HCT116 (cell line): ENCODE data around the gene FAM131B. TPM values are rescaled to one million over a fixed set of nuclear protein-coding genes. Genes with fewer than 3 reads are reported as not detected.

Experiments used
- ATAC-seq: fragments of 200-7000 bp; cut with Tn5 transposase; 2 replicates; pipeline ENCODE4 v1.9.1; 2020; ENCODE audit warnings: mild to moderate bottlenecking, moderate library complexity
- BruUV-seq: library from RNA; stranded (reverse); fragments of 400-500 nt; replicated peaks from 2 replicates; lab custom pipeline; 2021; lab: Mats Ljungman, UMichigan
- CTCF ChIA-PET: fragments of 300-600 bp; sonication (Branson Sonifier 250); formaldehyde crosslinking; loops from one replicate; lab custom pipeline; 2021; ENCODE audit warnings: antibody characterized with exemption; lab: Charles Lee
- POLR2A ChIA-PET: fragments of 300-600, 350-600 bp; sonication (Branson Sonifier 250); formaldehyde crosslinking; loops from one replicate; lab custom pipeline; 2021; ENCODE audit warnings: antibody characterized with exemption; lab: Charles Lee
- RAD21 ChIA-PET, 2 experiments: fragments of 300-600 bp; sonication (Branson Sonifier 250); formaldehyde crosslinking; loops; one replicate each; lab custom pipeline; 2023; ENCODE audit warnings: low total read pairs in 2 of 2; ENCODE audit not compliant: uncharacterized antibody in 2 of 2, unreplicated experiment in 2 of 2, low non-redundant PET in 1 of 2; lab: Charles Lee
- DNase-seq: peaks from one replicate; pipeline ENCODE4 v3.0.0-alpha.2; 2010; ENCODE audit warnings: low read depth, low spot score
- H2AFZ ChIP-seq: fragments of 200-600 bp; shearing (Covaris generic), sonication (generic); 2 replicates; pipeline ENCODE4 v1.6.1; 2017; ENCODE audit warnings: low read depth, mixed run types, mixed read lengths, antibody characterized with exemption, low read length; ENCODE audit not compliant: poor library complexity, severe bottlenecking
- H3K27ac ChIP-seq: 2 replicates; pipeline ENCODE4 v1.5.1; 2012; ENCODE audit warnings: low read depth, low read length
- H3K27me3 ChIP-seq: fragments of 200-600 bp; sonication (generic); 2 replicates; pipeline ENCODE4 v1.6.1; 2016; ENCODE audit warnings: mixed run types, low read length, mixed read lengths; ENCODE audit not compliant: insufficient read depth
- H3K36me3 ChIP-seq, 2 experiments: fragments of 200-500 bp in 1 of 2; fragments of 200-600 bp in 1 of 2; sonication (Bioruptor generic) in 1 of 2; sonication (generic) in 1 of 2; 2 replicates each; pipeline versions ENCODE4 v1.5.1 to v1.6.1; 2014 to 2016; ENCODE audit warnings: low read length in 2 of 2, inconsistent platforms in 1 of 2, mixed read lengths in 1 of 2, mixed run types in 1 of 2; ENCODE audit not compliant: insufficient read depth in 2 of 2, control insufficient read depth in 1 of 2
- H3K4me1 ChIP-seq, 2 experiments: fragments of 200-600 bp in 1 of 2; sonication (generic) in 1 of 2; 2 replicates each; pipeline versions ENCODE4 v1.5.1 to v1.6.1; 2012 to 2017; ENCODE audit warnings: low read length in 2 of 2, inconsistent platforms in 1 of 2, mild to moderate bottlenecking in 1 of 2, mixed read lengths in 1 of 2, mixed run types in 1 of 2, moderate library complexity in 1 of 2; ENCODE audit not compliant: insufficient read depth in 2 of 2, control insufficient read depth in 1 of 2
- H3K4me2 ChIP-seq: fragments of 200-600 bp; sonication (generic); 2 replicates; pipeline ENCODE4 v1.6.1; 2017; ENCODE audit warnings: mixed run types, low read length, mixed read lengths
- H3K4me3 ChIP-seq, 2 experiments: fragments of 200-600 bp in 1 of 2; sonication (generic) in 1 of 2; replicated peaks in 1 of 2; 2 replicates each; pipeline ENCODE4 v1.5.1; 2011 to 2016; ENCODE audit warnings: low read length in 2 of 2, control low read depth in 1 of 2, low read depth in 1 of 2, mild to moderate bottlenecking in 1 of 2, mixed read lengths in 1 of 2, mixed run types in 1 of 2
- H3K79me2 ChIP-seq: fragments of 200-600 bp; sonication (generic); 2 replicates; pipeline ENCODE4 v1.6.1; 2017; ENCODE audit warnings: mild to moderate bottlenecking, mixed run types, low read length, moderate library complexity, mixed read lengths; ENCODE audit not compliant: insufficient read depth
- H3K9ac ChIP-seq: fragments of 200-600 bp; sonication (generic); 2 replicates; pipeline ENCODE4 v1.6.1; 2016; ENCODE audit warnings: low read length, mixed read lengths
- H3K9me2 ChIP-seq: fragments of 200-600 bp; sonication (generic), shearing (Covaris generic); 2 replicates; pipeline ENCODE4 v1.6.1; 2017; ENCODE audit warnings: mixed run types, mild to moderate bottlenecking, moderate library complexity; ENCODE audit not compliant: insufficient read depth
- H3K9me3 ChIP-seq, 2 experiments: fragments of 200-500 bp in 1 of 2; fragments of 200-600 bp in 1 of 2; sonication (Bioruptor generic) in 1 of 2; sonication (generic) in 1 of 2; 2 replicates each; pipeline ENCODE4 v1.6.1; 2014 to 2017; ENCODE audit warnings: low read length in 2 of 2, mixed read lengths in 2 of 2, inconsistent platforms in 1 of 2, low read depth in 1 of 2, mild to moderate bottlenecking in 1 of 2, mixed run types in 1 of 2, moderate library complexity in 1 of 2; ENCODE audit not compliant: control insufficient read depth in 1 of 2, insufficient read depth in 1 of 2
- H4K20me1 ChIP-seq: fragments of 200-600 bp; sonication (generic), shearing (Covaris generic); 2 replicates; pipeline ENCODE4 v1.6.1; 2017; ENCODE audit warnings: mixed run types, mild to moderate bottlenecking, moderate library complexity; ENCODE audit not compliant: insufficient read depth
- CBX3 ChIP-seq: IDR thresholded peaks from 2 replicates; pipeline ENCODE4 v1.6.1; 2012; ENCODE audit warnings: low read depth
- CEBPB ChIP-seq: IDR thresholded peaks from 2 replicates; pipeline ENCODE4 v1.6.1; 2012; ENCODE audit warnings: low read depth
- EGR1 ChIP-seq: IDR thresholded peaks from 2 replicates; pipeline ENCODE4 v1.6.1; 2012; ENCODE audit warnings: low read depth
- ELF1 ChIP-seq: IDR thresholded peaks from 2 replicates; pipeline ENCODE4 v1.6.1; 2012; ENCODE audit warnings: low read depth, borderline replicate concordance
- EZH2 ChIP-seq: fragments of 200-600 bp; sonication (generic); IDR thresholded peaks from 2 replicates; pipeline ENCODE4 v1.6.1; 2017; ENCODE audit warnings: antibody characterized with exemption, mixed run types
- EZH2phosphoT487 ChIP-seq: fragments of 200-600 bp; IDR thresholded peaks from 2 replicates; pipeline ENCODE4 v1.6.1; 2018; ENCODE audit warnings: antibody characterized with exemption, borderline replicate concordance
- FOSL1 ChIP-seq: IDR thresholded peaks from 2 replicates; pipeline ENCODE4 v1.6.1; 2012; ENCODE audit warnings: low read depth
- JUND ChIP-seq: IDR thresholded peaks from 2 replicates; pipeline ENCODE4 v1.6.1; 2012
- POLR2AphosphoS5 ChIP-seq: IDR thresholded peaks from 2 replicates; pipeline ENCODE4 v1.6.1; 2011; ENCODE audit warnings: mild to moderate bottlenecking, low read depth, low read length, moderate library complexity
- RAD21 ChIP-seq: IDR thresholded peaks from 2 replicates; pipeline ENCODE4 v1.6.1; 2012; ENCODE audit warnings: low read depth, mild to moderate bottlenecking
- SIN3A ChIP-seq: IDR thresholded peaks from 2 replicates; pipeline ENCODE4 v1.6.1; 2012; ENCODE audit warnings: low read depth
- SRF ChIP-seq: IDR thresholded peaks from 2 replicates; pipeline ENCODE4 v1.6.1; 2012; ENCODE audit warnings: low read depth
- YY1 ChIP-seq: IDR thresholded peaks from 2 replicates; pipeline ENCODE4 v1.6.1; 2011; ENCODE audit warnings: low read length, low read depth, moderate library complexity, mild to moderate bottlenecking; ENCODE audit not compliant: insufficient replicate concordance; ENCODE audit errors: extremely low read depth
- ZFX ChIP-seq: fragments of 450-650 bp; IDR thresholded peaks from 2 replicates; pipeline ENCODE4 v1.6.1; 2017
- ZNF274 ChIP-seq: fragments of 200-500 bp; sonication (Bioruptor generic); IDR thresholded peaks from 2 replicates; pipeline ENCODE4 v1.6.1; 2014; ENCODE audit warnings: mild to moderate bottlenecking, low read depth, low read length, inconsistent platforms
- intact Hi-C: fragments of 100-400 bp; cut with micrococcal nuclease; formaldehyde crosslinking; loops from 2 replicates; pipeline ENCODE4 v1.10.0; 2022
- total RNA-seq: library from RNA; stranded (reverse); gene quantifications from one replicate; pipeline ENCODE4 v1.2.1, GENCODE V29; 2021; ENCODE audit not compliant: unreplicated experiment
- TF ChIP-seq, protein P1 (sequence below): IDR thresholded peaks from 2 replicates; pipeline ENCODE4 v1.6.1; 2012; ENCODE audit warnings: low read depth
- TF ChIP-seq, protein P2 (sequence below): IDR thresholded peaks from 2 replicates; pipeline ENCODE4 v1.6.1; 2012
- TF ChIP-seq, protein P3 (sequence below): IDR thresholded peaks from 2 replicates; pipeline ENCODE4 v1.6.1; 2011; ENCODE audit warnings: mild to moderate bottlenecking, low read length, moderate library complexity; ENCODE audit not compliant: insufficient replicate concordance; ENCODE audit errors: extremely low read depth

The FAM131B gene
- total RNA-seq, 1 experiment from 2014 or later: 0.20 TPM

DNA sequence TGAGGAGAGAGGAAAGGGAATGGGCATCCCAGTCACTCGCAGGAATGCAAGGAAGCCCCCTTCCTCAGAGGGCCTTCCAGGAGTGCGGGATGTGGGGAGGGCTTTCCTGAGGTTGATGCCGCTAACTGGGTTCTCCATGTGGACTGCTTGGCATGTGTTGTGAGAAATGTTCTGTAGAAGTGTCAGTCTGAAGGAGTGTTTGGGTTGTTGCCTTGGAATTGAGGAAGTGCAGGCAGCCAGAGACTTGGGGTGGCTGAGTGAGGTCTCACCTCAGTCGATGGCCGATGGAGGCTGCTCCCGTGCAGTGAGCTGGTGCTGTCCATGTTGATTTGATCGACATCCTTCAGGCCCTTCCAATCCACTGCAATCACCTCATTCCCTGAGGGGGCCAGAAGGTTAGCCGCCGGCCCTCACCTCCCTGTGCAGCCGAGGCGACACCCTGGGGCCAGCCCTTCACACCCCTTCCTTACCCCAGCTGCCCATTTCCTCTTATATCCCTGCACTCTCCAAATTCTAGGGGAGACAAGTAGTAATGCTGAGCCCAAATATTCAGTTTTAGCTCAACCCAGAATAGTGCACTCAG lies 2.7 kb downstream of the FAM131B start:
- ChIA-PET POLR2A (no interaction called here), CTCF (no interaction called here), RAD21 (no interaction called here)
- Histone ChIP-seq H3K4me1 (peaks cover 0 to 6% of the 10 kb centered on the region in 2 experiments; a peak in 1 of 4 replicates), H3K4me2 (no peak overlapping the region), H3K9ac (no peak overlapping the region), H2AFZ (no peak overlapping the region), H3K36me3 (no peaks in the 10 kb centered on the region), H3K9me3 (no peaks in the 10 kb centered on the region), H3K4me3 (no peak overlapping the region), H3K27ac (no peak overlapping the region), H3K27me3 (no peaks in the 10 kb centered on the region), H3K79me2 (no peaks in the 10 kb centered on the region), H4K20me1 (no peaks in the 10 kb centered on the region), H3K9me2 (no peaks in the 10 kb centered on the region)
- DNase-seq (no peak), ATAC-seq (no peak)
- intact Hi-C loops: no loop called here
- no peak for TF ChIP-seq FOSL1
- TF ChIP-seq, protein P1, sequence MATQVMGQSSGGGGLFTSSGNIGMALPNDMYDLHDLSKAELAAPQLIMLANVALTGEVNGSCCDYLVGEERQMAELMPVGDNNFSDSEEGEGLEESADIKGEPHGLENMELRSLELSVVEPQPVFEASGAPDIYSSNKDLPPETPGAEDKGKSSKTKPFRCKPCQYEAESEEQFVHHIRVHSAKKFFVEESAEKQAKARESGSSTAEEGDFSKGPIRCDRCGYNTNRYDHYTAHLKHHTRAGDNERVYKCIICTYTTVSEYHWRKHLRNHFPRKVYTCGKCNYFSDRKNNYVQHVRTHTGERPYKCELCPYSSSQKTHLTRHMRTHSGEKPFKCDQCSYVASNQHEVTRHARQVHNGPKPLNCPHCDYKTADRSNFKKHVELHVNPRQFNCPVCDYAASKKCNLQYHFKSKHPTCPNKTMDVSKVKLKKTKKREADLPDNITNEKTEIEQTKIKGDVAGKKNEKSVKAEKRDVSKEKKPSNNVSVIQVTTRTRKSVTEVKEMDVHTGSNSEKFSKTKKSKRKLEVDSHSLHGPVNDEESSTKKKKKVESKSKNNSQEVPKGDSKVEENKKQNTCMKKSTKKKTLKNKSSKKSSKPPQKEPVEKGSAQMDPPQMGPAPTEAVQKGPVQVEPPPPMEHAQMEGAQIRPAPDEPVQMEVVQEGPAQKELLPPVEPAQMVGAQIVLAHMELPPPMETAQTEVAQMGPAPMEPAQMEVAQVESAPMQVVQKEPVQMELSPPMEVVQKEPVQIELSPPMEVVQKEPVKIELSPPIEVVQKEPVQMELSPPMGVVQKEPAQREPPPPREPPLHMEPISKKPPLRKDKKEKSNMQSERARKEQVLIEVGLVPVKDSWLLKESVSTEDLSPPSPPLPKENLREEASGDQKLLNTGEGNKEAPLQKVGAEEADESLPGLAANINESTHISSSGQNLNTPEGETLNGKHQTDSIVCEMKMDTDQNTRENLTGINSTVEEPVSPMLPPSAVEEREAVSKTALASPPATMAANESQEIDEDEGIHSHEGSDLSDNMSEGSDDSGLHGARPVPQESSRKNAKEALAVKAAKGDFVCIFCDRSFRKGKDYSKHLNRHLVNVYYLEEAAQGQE: no peak
- TF ChIP-seq POLR2AphosphoS5: no peak
- no peak for TF ChIP-seq ELF1
- no peak for TF ChIP-seq SRF
- TF ChIP-seq, protein P2, sequence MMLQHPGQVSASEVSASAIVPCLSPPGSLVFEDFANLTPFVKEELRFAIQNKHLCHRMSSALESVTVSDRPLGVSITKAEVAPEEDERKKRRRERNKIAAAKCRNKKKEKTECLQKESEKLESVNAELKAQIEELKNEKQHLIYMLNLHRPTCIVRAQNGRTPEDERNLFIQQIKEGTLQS: no peak
- no peak for TF ChIP-seq EZH2
- TF ChIP-seq ZNF274: no peak
- no peak for TF ChIP-seq RAD21
- TF ChIP-seq EGR1: no peak
- TF ChIP-seq, protein P3, sequence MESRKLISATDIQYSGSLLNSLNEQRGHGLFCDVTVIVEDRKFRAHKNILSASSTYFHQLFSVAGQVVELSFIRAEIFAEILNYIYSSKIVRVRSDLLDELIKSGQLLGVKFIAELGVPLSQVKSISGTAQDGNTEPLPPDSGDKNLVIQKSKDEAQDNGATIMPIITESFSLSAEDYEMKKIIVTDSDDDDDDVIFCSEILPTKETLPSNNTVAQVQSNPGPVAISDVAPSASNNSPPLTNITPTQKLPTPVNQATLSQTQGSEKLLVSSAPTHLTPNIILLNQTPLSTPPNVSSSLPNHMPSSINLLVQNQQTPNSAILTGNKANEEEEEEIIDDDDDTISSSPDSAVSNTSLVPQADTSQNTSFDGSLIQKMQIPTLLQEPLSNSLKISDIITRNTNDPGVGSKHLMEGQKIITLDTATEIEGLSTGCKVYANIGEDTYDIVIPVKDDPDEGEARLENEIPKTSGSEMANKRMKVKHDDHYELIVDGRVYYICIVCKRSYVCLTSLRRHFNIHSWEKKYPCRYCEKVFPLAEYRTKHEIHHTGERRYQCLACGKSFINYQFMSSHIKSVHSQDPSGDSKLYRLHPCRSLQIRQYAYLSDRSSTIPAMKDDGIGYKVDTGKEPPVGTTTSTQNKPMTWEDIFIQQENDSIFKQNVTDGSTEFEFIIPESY: no peak
- no peak for TF ChIP-seq JUND
- TF ChIP-seq EZH2phosphoT487: no peak
- no peak for TF ChIP-seq CEBPB
- no peak for TF ChIP-seq YY1
- no peak for TF ChIP-seq SIN3A
- no peak for TF ChIP-seq CBX3
- no peak for TF ChIP-seq ZFX
- BruUV-seq: no TSS peak
